GM18907 (cell line): ENCODE results near the gene LRP10.
"Not testable (repeated sequence)": the region's sequence is repeated elsewhere in the genome, so short reads cannot be mapped to it uniquely, and the experiment has no call there.

Experiments
- ATAC-seq: cut with Tn5 transposase; IDR thresholded peaks from one replicate; pipeline ENCODE4 v1.9.1; 2021; ENCODE audit warnings: mild to moderate bottlenecking, moderate library complexity; ENCODE audit not compliant: unreplicated experiment

The LRP10 gene

GRCh38 chr14:22860377-22860776 is 11.2 kb upstream of the LRP10 start:
- not testable (repeated sequence) for ATAC-seq

GRCh38 chr14:22861651-22862050 is 9.9 kb upstream of the LRP10 start:
- no peak for ATAC-seq

GRCh38 chr14:22864979-22865378 is 6.6 kb upstream of the LRP10 start:
- no peak for ATAC-seq

- ATAC-seq: no peak
Measured at GRCh38 chr14:22865424-22866405, 5.8 kb upstream of the LRP10 start.

GRCh38 chr14:22866874-22867273 is 4.7 kb upstream of the LRP10 start:
- ATAC-seq: no peak

GRCh38 chr14:22870811-22871223 is 723 bp upstream of the LRP10 start:
- ATAC-seq: peak; percentile 40

GRCh38 chr14:22872033-22872832 is 693 bp downstream of the LRP10 start:
- peak; percentile 22 for ATAC-seq

GRCh38 chr14:22872833-22873520 is 1.4 kb downstream of the LRP10 start:
- ATAC-seq: no peak

GRCh38 chr14:22875003-22875747 is 3.6 kb downstream of the LRP10 start:
- ATAC-seq: no peak

GRCh38 chr14:22875748-22876319 is 4.3 kb downstream of the LRP10 start:
- ATAC-seq: no peak

- ATAC-seq: no peak
Measured at GRCh38 chr14:22877000-22877501, 5.5 kb downstream of the LRP10 start.

GRCh38 chr14:22878271-22879246 is 7.0 kb downstream of the LRP10 start:
- no peak for ATAC-seq

GRCh38 chr14:22882064-22882463 is 10.5 kb downstream of the LRP10 start:
- ATAC-seq: no peak

GRCh38 chr14:22882529-22883172 is 11.1 kb downstream of the LRP10 start:
- ATAC-seq: no peak

GRCh38 chr14:22883173-22883976 is 11.8 kb downstream of the LRP10 start, which contains the start of gene REM2:
Gene REM2 (plus strand): TSS chr14:22883222. CDS start chr14:22883288, 66 bp downstream.
- ATAC-seq: no peak

- no peak for ATAC-seq
Measured at GRCh38 chr14:22884076-22884737, 12.7 kb downstream of the LRP10 start.
